ENCODE measurements around the gene SLC5A9.

Gene SLC5A9

GRCh38 chr1:48181669-48182367 is 40.7 kb upstream of the SLC5A9 start:
- H3K9ac ChIP-seq (ENCODE audit: low read length) = no peak overlapping the region
- no peak overlapping the region for H3K4me2 ChIP-seq (ENCODE audit: low read depth, low read length, poor library complexity, severe bottlenecking)
- no peaks in the 10 kb centered on the region for H4K20me1 ChIP-seq (ENCODE audit: low read depth, low read length)
- H3K4me3 ChIP-seq (ENCODE audit: insufficient read depth, low read length, poor library complexity, severe bottlenecking) = no peak overlapping the region
- H3K27me3 ChIP-seq (ENCODE audit: low read length) = no peaks in the 10 kb centered on the region
- H3K27ac ChIP-seq (ENCODE audit: low read depth, low read length) = no peak overlapping the region
- no peaks in the 10 kb centered on the region for H3K36me3 ChIP-seq (ENCODE audit: low read length)
- no peaks in the 10 kb centered on the region for H3K79me2 ChIP-seq (ENCODE audit: insufficient read depth, low read length)
- no peak overlapping the region for H2AFZ ChIP-seq (ENCODE audit: low read depth, low read length, severe bottlenecking)
- H3K9me2 ChIP-seq (replicated peaks; ENCODE audit: insufficient read depth, low read length) = no peaks in the 10 kb centered on the region
- no peaks in the 10 kb centered on the region for H3F3A ChIP-seq (ENCODE audit: insufficient read depth)
- 0 out of 2 replicates have a peak, but pooled peaks cover 5% of the 10 kb centered on the region for H3K9me3 ChIP-seq (ENCODE audit: insufficient read depth, low read length)
- TF ChIP-seq, protein P1, sequence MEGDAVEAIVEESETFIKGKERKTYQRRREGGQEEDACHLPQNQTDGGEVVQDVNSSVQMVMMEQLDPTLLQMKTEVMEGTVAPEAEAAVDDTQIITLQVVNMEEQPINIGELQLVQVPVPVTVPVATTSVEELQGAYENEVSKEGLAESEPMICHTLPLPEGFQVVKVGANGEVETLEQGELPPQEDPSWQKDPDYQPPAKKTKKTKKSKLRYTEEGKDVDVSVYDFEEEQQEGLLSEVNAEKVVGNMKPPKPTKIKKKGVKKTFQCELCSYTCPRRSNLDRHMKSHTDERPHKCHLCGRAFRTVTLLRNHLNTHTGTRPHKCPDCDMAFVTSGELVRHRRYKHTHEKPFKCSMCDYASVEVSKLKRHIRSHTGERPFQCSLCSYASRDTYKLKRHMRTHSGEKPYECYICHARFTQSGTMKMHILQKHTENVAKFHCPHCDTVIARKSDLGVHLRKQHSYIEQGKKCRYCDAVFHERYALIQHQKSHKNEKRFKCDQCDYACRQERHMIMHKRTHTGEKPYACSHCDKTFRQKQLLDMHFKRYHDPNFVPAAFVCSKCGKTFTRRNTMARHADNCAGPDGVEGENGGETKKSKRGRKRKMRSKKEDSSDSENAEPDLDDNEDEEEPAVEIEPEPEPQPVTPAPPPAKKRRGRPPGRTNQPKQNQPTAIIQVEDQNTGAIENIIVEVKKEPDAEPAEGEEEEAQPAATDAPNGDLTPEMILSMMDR (IDR thresholded peaks at IDR 0.05; ENCODE audit: insufficient read depth, low read length, poor library complexity, severe bottlenecking) = no peak
- no peak for TF ChIP-seq EZH2phosphoT487 (conservative IDR thresholded peaks at IDR 0.05; ENCODE audit: low read length)

DNA sequence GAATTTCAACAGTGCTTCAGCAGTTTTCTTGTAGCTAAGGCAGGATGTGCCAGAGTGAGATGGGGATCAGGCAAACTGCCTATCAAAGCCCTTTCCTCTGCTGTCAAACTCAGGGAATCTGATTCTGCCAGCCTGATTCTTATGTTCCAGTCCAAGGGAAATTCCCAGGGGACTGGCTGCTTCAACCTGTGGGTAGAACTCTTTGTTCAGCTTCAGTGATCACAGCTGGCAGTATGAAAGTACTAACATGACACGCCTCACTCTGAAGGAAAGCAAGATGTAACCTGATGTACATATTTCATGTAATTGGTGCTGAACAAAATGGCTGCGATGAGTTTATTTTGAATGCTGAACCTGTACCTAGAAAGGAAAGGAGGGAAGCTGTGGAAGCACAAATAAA is 40.1 kb upstream of the SLC5A9 start:
- Histone ChIP-seq H3K4me2 (ENCODE audit: low read depth, low read length, poor library complexity, severe bottlenecking) (no peak overlapping the region), H3K27ac (ENCODE audit: low read depth, low read length) (no peak overlapping the region), H3K36me3 (ENCODE audit: low read length) (no peaks in the 10 kb centered on the region), H3K9ac (ENCODE audit: low read length) (no peak overlapping the region), H2AFZ (ENCODE audit: low read depth, low read length, severe bottlenecking) (no peak overlapping the region), H3K9me3 (ENCODE audit: insufficient read depth, low read length) (peaks cover 11% of the 10 kb centered on the region; the same call in 1 of the 2 replicates), H3K79me2 (ENCODE audit: insufficient read depth, low read length) (no peaks in the 10 kb centered on the region), H4K20me1 (ENCODE audit: low read depth, low read length) (no peaks in the 10 kb centered on the region), H3F3A (ENCODE audit: insufficient read depth) (no peaks in the 10 kb centered on the region), H3K27me3 (ENCODE audit: low read length) (no peaks in the 10 kb centered on the region), H3K4me3 (ENCODE audit: insufficient read depth, low read length, poor library complexity, severe bottlenecking) (no peak overlapping the region), H3K9me2 (replicated peaks; ENCODE audit: insufficient read depth, low read length) (no peaks in the 10 kb centered on the region)
- no peak for TF ChIP-seq EZH2phosphoT487 (conservative IDR thresholded peaks at IDR 0.05; ENCODE audit: low read length)
- TF ChIP-seq, protein P1 (IDR thresholded peaks at IDR 0.05; ENCODE audit: insufficient read depth, low read length, poor library complexity, severe bottlenecking) = no peak

DNA sequence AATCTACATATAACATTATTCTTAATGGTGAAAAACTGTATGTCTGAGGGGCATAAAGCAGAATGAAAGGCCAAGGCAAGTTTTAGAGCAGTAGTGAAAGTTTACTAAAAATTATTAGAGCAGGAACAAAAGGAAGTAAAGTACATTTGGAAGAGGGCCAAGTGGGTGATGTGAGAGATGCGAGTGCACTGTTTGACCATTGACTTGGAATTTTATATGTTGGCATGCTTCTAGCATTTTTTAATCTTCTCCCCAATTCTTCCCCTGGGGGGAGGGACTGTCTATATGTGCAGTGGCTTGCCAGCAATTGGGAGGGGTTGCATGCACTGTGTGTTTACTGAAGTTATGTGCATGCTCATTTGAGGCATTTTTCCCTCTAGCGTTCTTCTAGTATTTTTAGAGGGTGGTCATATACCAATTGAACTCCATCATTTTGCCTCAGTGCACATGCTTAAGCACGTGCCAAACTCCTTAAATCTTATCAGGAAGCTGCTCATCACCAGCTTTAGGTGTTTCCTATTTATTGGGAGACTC is 36.1 kb upstream of the SLC5A9 start:
- Histone ChIP-seq H3K4me2 (ENCODE audit: low read depth, low read length, poor library complexity, severe bottlenecking) (no peak overlapping the region), H3K79me2 (ENCODE audit: insufficient read depth, low read length) (no peaks in the 10 kb centered on the region), H4K20me1 (ENCODE audit: low read depth, low read length) (no peaks in the 10 kb centered on the region), H3K9me3 (ENCODE audit: insufficient read depth, low read length) (peaks cover 24% of the 10 kb centered on the region; the same call in 1 of the 2 replicates), H3F3A (ENCODE audit: insufficient read depth) (no peaks in the 10 kb centered on the region), H2AFZ (ENCODE audit: low read depth, low read length, severe bottlenecking) (no peak overlapping the region), H3K4me3 (ENCODE audit: insufficient read depth, low read length, poor library complexity, severe bottlenecking) (no peak overlapping the region), H3K27ac (ENCODE audit: low read depth, low read length) (no peak overlapping the region), H3K36me3 (ENCODE audit: low read length) (no peaks in the 10 kb centered on the region), H3K9ac (ENCODE audit: low read length) (no peak overlapping the region), H3K27me3 (ENCODE audit: low read length) (no peaks in the 10 kb centered on the region), H3K9me2 (replicated peaks; ENCODE audit: insufficient read depth, low read length) (no peaks in the 10 kb centered on the region)
- no peak for TF ChIP-seq EZH2phosphoT487 (conservative IDR thresholded peaks at IDR 0.05; ENCODE audit: low read length)
- TF ChIP-seq, protein P1 (IDR thresholded peaks at IDR 0.05; ENCODE audit: insufficient read depth, low read length, poor library complexity, severe bottlenecking) = no peak
